OCI-LY3 (cell line): Measurements from ENCODE around the gene TTC7B.

Source experiments
- EZH2phosphoT487 ChIP-seq: fragments of 200-600 bp; shearing (Covaris generic); IDR thresholded peaks from 2 replicates; pipeline ENCODE4 v1.6.1; 2018; ENCODE audit warnings: antibody characterized with exemption, mixed run types, low read depth
- TF ChIP-seq, protein P1 (sequence below): fragments of 200-600, 300-600 bp; sonication (generic); IDR thresholded peaks from 2 replicates; pipeline ENCODE4 v1.5.1; 2014; ENCODE audit warnings: antibody characterized with exemption, low read length, low read depth

DNA sequence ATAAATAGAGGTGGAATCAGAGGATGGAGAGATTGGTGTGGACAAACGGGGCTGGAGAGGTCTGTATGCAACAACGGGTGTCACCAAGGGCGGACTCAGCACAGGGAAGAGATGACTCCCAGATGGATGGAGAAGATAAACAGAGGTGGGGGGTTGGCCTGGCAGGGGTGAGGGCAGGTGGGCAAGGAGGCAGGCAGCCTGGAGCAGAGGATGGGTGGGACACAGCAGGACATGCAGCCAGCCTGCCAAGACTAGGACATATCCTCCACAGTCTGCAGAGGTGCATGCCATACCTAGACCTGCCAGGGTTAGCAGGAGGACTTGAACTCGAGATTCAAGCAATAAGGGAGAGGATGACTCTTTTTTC lies 56.2 kb downstream of the TTC7B start:
- TF ChIP-seq, protein P1, sequence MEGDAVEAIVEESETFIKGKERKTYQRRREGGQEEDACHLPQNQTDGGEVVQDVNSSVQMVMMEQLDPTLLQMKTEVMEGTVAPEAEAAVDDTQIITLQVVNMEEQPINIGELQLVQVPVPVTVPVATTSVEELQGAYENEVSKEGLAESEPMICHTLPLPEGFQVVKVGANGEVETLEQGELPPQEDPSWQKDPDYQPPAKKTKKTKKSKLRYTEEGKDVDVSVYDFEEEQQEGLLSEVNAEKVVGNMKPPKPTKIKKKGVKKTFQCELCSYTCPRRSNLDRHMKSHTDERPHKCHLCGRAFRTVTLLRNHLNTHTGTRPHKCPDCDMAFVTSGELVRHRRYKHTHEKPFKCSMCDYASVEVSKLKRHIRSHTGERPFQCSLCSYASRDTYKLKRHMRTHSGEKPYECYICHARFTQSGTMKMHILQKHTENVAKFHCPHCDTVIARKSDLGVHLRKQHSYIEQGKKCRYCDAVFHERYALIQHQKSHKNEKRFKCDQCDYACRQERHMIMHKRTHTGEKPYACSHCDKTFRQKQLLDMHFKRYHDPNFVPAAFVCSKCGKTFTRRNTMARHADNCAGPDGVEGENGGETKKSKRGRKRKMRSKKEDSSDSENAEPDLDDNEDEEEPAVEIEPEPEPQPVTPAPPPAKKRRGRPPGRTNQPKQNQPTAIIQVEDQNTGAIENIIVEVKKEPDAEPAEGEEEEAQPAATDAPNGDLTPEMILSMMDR = no peak
- no peak for TF ChIP-seq EZH2phosphoT487
